ENCODE measurements around the gene CASP6.

DNA sequence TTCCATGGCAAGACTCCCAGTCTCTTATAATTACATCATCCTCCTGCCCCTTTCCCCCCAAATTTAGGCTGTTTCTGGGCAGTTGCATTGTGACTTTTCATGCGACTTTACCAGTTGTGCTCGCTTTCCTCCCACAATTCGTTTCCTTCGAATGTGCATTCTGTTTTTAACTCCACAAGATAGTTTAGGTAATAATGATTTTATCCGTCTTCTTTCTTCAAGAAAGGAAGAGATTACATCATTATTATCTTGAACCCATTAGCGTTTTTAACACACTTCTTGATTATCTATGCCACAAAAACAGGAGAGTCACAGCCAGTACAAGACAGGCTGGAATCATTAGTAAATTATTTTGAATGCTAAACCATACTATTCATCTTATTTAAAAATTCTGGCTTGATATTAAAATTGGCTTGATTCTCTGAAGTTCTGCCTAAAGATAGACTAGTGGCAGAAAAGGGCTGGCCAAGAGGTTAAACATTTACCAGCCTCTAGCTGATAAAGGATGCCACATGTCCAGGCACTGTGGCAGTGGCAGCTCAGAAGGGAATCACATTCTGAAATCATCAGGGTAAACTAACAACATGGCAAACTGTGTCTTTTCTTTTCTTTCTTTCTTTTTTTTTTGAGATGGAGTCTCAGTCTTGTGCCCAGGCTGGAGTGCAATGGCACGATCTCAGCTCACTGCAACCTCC is 46.3 kb upstream of the CASP6 start:
- TF ChIP-seq, protein P1, sequence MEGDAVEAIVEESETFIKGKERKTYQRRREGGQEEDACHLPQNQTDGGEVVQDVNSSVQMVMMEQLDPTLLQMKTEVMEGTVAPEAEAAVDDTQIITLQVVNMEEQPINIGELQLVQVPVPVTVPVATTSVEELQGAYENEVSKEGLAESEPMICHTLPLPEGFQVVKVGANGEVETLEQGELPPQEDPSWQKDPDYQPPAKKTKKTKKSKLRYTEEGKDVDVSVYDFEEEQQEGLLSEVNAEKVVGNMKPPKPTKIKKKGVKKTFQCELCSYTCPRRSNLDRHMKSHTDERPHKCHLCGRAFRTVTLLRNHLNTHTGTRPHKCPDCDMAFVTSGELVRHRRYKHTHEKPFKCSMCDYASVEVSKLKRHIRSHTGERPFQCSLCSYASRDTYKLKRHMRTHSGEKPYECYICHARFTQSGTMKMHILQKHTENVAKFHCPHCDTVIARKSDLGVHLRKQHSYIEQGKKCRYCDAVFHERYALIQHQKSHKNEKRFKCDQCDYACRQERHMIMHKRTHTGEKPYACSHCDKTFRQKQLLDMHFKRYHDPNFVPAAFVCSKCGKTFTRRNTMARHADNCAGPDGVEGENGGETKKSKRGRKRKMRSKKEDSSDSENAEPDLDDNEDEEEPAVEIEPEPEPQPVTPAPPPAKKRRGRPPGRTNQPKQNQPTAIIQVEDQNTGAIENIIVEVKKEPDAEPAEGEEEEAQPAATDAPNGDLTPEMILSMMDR (IDR thresholded peaks at IDR 0.05), result no peak
- TF ChIP-seq POLR2A (IDR thresholded peaks at IDR 0.05) (no peak), EP300 (IDR thresholded peaks at IDR 0.05) (no peak)
